HK-2 (cell line): Measurements from ENCODE around the gene NUP54.
A peak's percentile ranks its signal among the peaks of the same experiment; 100 is the strongest.

Source experiments
- DNase-seq: peaks from one replicate; pipeline ENCODE4 v3.0.0-alpha.2; 2018; ENCODE audit not compliant: unreplicated experiment

NUP54 gene

GRCh38 chr4:76148142-76148865 is at the start of gene NUP54:
Gene NUP54 (minus strand): TSS chr4:76148397. CDS start chr4:76148374, 23 bp downstream.
- peak; percentile 97 for DNase-seq

GRCh38 chr4:76197031-76197743 is 49.0 kb upstream of the NUP54 start:
- no peak for DNase-seq

- no peak for DNase-seq
Measured at GRCh38 chr4:76196376-76196775, 48.2 kb upstream of the NUP54 start.

GRCh38 chr4:76195326-76195725 is 47.1 kb upstream of the NUP54 start:
- DNase-seq: no peak

GRCh38 chr4:76194325-76194724 is 46.1 kb upstream of the NUP54 start:
- DNase-seq: no peak

- DNase-seq: no peak
Measured at GRCh38 chr4:76192236-76192635, 44.0 kb upstream of the NUP54 start.

- no peak for DNase-seq
Measured at GRCh38 chr4:76188557-76188956, 40.4 kb upstream of the NUP54 start.

- no peak for DNase-seq
Measured at GRCh38 chr4:76188149-76188548, 40.0 kb upstream of the NUP54 start.

- DNase-seq: no peak
Measured at GRCh38 chr4:76187152-76187551, 39.0 kb upstream of the NUP54 start.

GRCh38 chr4:76182463-76182862 is 34.3 kb upstream of the NUP54 start:
- DNase-seq: no peak

- peak; percentile 77 for DNase-seq
Measured at GRCh38 chr4:76179398-76180318, 31.5 kb upstream of the NUP54 start.

- DNase-seq: no peak
Measured at GRCh38 chr4:76178296-76178695, 30.1 kb upstream of the NUP54 start.

- DNase-seq: no peak
Measured at GRCh38 chr4:76177709-76178108, 29.5 kb upstream of the NUP54 start.

- no peak for DNase-seq
Measured at GRCh38 chr4:76175336-76175735, 27.1 kb upstream of the NUP54 start.

- no peak for DNase-seq
Measured at GRCh38 chr4:76174216-76174615, 26.0 kb upstream of the NUP54 start.

GRCh38 chr4:76168688-76169087 is 20.5 kb upstream of the NUP54 start:
- DNase-seq: no peak

- DNase-seq: no peak
Measured at GRCh38 chr4:76166480-76166879, 18.3 kb upstream of the NUP54 start.

GRCh38 chr4:76160355-76160754 is 12.2 kb upstream of the NUP54 start:
- DNase-seq: no peak

GRCh38 chr4:76156635-76157034 is 8.4 kb upstream of the NUP54 start:
- DNase-seq: no peak

GRCh38 chr4:76155979-76156378 is 7.8 kb upstream of the NUP54 start:
- no peak for DNase-seq

GRCh38 chr4:76153356-76153755 is 5.2 kb upstream of the NUP54 start:
- no peak for DNase-seq

GRCh38 chr4:76147454-76148141 is 599 bp downstream of the NUP54 start:
- DNase-seq: peak; percentile 83
